IPS DF 4.7 (cell line): ENCODE data around the gene NRBF2.
A peak's percentile ranks its signal among the peaks of the same experiment; 100 is the strongest.
"Not testable (repeated sequence)": the region's sequence is repeated elsewhere in the genome, so short reads cannot be mapped to it uniquely, and the experiment has no call there.

Experiments used
- DNase-seq: peaks from one replicate; pipeline ENCODE4 v3.0.0-alpha.2; 2013; ENCODE audit warnings: low spot score; ENCODE audit errors: extremely low read depth

The NRBF2 gene

GRCh38 chr10:63133056-63133820 is at the start of gene NRBF2:
NRBF2 (plus strand) TSS chr10:63133328; CDS start chr10:63133471, 143 bp downstream.
- DNase-seq: peak; percentile 96

GRCh38 chr10:63083406-63083805 is 49.7 kb upstream of the NRBF2 start:
- DNase-seq: not testable (repeated sequence)

- DNase-seq: peak; percentile 51
Observed at GRCh38 chr10:63083904-63084689, 49.0 kb upstream of the NRBF2 start.

- DNase-seq: no peak
Observed at GRCh38 chr10:63084690-63085382, 48.3 kb upstream of the NRBF2 start.

- DNase-seq: no peak
Observed at GRCh38 chr10:63093227-63093626, 39.9 kb upstream of the NRBF2 start.

- DNase-seq: no peak
Observed at GRCh38 chr10:63094405-63094804, 38.7 kb upstream of the NRBF2 start.

GRCh38 chr10:63094881-63095280 is 38.2 kb upstream of the NRBF2 start:
- no peak for DNase-seq

- DNase-seq: no peak
Observed at GRCh38 chr10:63099734-63100133, 33.4 kb upstream of the NRBF2 start.

GRCh38 chr10:63101091-63101490 is 32.0 kb upstream of the NRBF2 start:
- not testable (repeated sequence) for DNase-seq

GRCh38 chr10:63102279-63102883 is 30.7 kb upstream of the NRBF2 start:
- DNase-seq: not testable (repeated sequence)

- not testable (repeated sequence) for DNase-seq
Observed at GRCh38 chr10:63103178-63103577, 29.9 kb upstream of the NRBF2 start.

GRCh38 chr10:63103971-63104409 is 29.1 kb upstream of the NRBF2 start:
- peak; percentile 16 for DNase-seq

GRCh38 chr10:63105225-63106110 is 27.7 kb upstream of the NRBF2 start:
- DNase-seq: no peak

GRCh38 chr10:63106111-63106755 is 26.9 kb upstream of the NRBF2 start:
- DNase-seq: no peak

GRCh38 chr10:63107943-63108437 is 25.1 kb upstream of the NRBF2 start:
- DNase-seq: no peak

- DNase-seq: no peak
Observed at GRCh38 chr10:63110940-63111339, 22.2 kb upstream of the NRBF2 start.

GRCh38 chr10:63114031-63114814 is 18.9 kb upstream of the NRBF2 start:
- DNase-seq: no peak

GRCh38 chr10:63115732-63116383 is 17.3 kb upstream of the NRBF2 start:
- no peak for DNase-seq
